GM19324 (cell line): ENCODE measurements around the gene MIOS.
"Not testable (repeated sequence)": the region's sequence is repeated elsewhere in the genome, so short reads cannot be mapped to it uniquely, and the experiment has no call there.

Experiments
- ATAC-seq: cut with Tn5 transposase; IDR thresholded peaks from one replicate; pipeline ENCODE4 v1.9.1; 2021; ENCODE audit warnings: mild to moderate bottlenecking, moderate library complexity; ENCODE audit not compliant: unreplicated experiment, low FRiP score

The MIOS gene

GRCh38 chr7:7640221-7641128 is 73.8 kb downstream of the MIOS start, which contains the start of gene UMAD1:
TSS of gene UMAD1 (plus strand) at chr7:7640752. CDS start at chr7:7673372, 32,620 bp downstream.
- peak; percentile 98 for ATAC-seq

GRCh38 chr7:7641129-7641663 is 74.5 kb downstream of the MIOS start:
- ATAC-seq: no peak

GRCh38 chr7:7642081-7642480 is 75.4 kb downstream of the MIOS start:
- no peak for ATAC-seq

GRCh38 chr7:7647495-7648036 is 80.9 kb downstream of the MIOS start:
- ATAC-seq: no peak

DNA sequence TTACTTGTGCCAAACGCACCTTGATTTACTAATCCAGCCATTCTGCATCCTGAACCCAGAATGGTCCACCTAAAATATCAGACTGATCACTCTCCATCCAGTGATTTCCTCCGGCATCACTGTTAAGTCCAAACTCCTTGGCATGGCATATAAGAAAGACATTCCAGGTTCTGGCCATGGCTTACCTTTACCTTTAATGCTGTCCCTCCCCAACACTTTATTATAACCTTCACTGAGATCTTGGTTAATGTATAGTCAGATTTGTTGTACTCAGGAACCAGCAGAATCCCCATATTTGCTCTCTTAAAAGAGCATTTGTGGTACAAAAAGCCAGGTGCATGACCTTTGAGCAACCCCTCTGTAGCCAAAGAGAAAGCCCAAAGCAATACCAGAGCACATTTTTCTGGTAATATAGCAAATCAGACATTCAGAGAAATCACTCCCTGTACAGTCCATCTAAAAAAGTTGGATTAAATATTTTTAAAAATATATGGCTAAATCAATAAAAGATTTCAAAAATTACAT is 84.1 kb downstream of the MIOS start:
- ATAC-seq: no peak

- no peak for ATAC-seq
Measured at GRCh38 chr7:7651479-7651878, 84.8 kb downstream of the MIOS start.

DNA sequence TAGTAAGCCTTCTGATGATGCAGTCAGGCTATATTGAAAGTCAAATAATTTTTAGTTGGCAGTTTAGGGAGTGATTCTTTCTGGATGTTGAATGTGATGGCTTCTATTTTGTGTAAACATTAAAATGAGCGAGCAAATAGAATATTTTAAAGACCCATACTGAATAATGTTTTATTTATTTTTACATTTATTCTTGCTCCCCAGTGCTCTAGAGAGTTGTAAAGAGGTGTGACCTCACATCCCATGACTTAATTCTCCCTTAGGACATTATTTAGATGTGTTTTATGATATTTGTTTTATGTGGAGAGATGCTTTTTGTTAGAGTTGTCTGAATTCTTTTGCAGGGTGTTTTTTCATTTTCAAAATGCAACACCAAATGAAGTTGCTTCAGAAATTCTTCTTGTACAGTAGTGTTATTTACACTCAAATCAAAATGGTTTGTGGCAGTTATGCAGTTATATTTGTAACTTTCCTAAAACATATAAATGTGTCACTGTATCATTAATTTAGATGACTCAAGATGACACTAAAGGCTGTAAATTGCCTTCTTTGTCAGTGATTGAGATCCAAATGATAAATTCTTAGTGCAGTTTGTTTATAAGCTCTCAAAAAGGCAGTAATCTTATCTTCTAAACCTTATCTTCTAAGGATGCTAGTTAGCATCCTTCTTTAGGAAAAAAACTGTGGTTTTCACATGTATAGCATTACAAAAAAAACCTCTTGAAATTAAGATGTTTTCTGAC is 86.3 kb downstream of the MIOS start:
- no peak for ATAC-seq

DNA sequence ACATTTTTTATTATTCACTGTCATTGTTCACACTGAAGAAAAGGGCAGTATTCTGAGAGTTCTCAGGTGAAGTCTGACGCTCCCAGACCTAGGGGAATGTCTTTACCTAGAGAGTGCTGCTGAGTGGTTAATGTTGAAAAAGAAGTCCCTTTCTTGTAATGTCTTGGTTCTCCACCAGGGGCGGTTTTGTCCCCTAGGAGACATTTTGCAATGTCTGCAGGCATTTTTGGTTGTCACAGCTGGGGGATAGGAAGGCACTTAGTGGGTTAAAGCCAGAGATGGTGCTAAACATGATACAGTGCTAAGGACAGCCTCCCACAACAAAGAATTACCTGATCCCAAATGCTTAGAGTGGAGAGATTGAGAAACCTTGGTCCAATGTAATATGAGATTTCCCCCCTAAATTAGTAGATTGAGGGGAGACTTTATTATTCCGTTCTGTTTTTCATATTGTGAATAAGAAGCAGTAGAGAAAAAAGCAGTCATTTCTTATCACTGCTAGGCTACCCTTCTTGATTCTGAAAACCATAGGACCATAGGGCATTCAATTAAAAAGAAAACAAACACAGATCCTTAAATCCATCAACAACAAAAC is 87.0 kb downstream of the MIOS start:
- no peak for ATAC-seq

DNA sequence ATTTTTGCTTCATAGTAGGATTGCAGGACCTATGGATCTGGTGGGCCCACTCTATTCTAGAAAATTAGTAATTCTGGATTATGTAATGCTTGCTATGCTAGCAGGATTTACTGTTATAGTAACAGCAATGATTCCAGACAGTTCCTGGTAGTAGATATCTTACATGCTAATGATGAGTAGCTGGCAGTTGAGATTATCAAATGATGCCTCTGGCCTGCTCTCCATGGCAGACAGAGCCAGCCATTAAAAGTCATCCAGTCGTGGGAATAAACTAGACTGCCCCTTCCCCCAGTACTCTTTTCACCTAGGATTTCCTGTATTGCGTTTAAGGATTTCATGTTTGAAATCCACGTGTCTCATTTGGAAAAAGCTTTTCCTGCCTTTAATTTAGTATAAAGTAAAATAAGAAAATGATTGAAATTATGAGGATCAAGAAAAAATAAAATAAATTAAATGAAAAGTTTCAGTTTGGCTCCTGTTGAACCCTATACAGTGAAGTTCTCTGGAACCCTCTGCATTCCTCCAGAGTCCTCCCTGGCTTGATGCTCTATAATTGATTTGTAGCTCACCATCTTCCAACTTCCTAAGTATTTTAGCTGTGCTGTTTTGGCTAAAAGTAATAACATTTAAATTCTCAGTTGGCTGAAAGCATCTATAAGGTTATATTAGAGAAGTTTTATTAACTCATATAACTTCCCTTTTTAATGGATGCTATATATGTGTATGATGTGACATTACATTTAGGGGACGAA is 88.5 kb downstream of the MIOS start:
- no peak for ATAC-seq

- ATAC-seq: not testable (repeated sequence)
Measured at GRCh38 chr7:7656459-7656858, 89.8 kb downstream of the MIOS start.
